Measurements from ENCODE around the gene SRP68. TPM values are rescaled to one million over a fixed set of nuclear protein-coding genes. Genes with fewer than 3 reads are reported as not detected.
"Not testable (repeated sequence)": the region's sequence is repeated elsewhere in the genome, so short reads cannot be mapped to it uniquely, and the experiment has no call there.

SRP68 gene
- total RNA-seq, 1 experiment from 2014 or later = 37.3 TPM

DNA sequence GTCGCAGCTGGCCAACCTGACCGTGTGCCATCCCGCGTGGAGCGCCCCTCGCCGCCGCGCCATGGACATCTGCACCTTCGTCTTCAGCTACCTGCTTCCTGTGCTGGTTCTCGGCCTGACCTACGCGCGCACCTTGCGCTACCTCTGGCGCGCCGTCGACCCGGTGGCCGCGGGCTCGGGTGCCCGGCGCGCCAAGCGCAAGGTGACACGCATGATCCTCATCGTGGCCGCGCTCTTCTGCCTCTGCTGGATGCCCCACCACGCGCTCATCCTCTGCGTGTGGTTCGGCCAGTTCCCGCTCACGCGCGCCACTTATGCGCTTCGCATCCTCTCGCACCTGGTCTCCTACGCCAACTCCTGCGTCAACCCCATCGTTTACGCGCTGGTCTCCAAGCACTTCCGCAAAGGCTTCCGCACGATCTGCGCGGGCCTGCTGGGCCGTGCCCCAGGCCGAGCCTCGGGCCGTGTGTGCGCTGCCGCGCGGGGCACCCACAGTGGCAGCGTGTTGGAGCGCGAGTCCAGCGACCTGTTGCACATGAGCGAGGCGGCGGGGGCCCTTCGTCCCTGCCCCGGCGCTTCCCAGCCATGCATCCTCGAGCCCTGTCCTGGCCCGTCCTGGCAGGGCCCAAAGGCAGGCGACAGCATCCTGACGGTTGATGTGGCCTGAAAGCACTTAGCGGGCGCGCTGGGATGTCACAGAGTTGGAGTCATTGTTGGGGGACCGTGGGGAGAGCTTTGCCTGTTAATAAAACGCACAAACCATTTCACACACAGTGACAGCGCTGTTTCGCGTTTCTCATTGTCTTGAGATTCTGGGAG, 4.7 kb upstream of the SRP68 start:
- no peak for DNase-seq (ENCODE audit: low spot score)

GRCh38 chr17:76076146-76076764, 3.9 kb upstream of the SRP68 start:
- no peak for DNase-seq (ENCODE audit: low spot score)

- DNase-seq (ENCODE audit: low spot score) = no peak
These were observed 3.2 kb upstream of the SRP68 start for GRCh38 chr17:76075364-76076145.

DNA sequence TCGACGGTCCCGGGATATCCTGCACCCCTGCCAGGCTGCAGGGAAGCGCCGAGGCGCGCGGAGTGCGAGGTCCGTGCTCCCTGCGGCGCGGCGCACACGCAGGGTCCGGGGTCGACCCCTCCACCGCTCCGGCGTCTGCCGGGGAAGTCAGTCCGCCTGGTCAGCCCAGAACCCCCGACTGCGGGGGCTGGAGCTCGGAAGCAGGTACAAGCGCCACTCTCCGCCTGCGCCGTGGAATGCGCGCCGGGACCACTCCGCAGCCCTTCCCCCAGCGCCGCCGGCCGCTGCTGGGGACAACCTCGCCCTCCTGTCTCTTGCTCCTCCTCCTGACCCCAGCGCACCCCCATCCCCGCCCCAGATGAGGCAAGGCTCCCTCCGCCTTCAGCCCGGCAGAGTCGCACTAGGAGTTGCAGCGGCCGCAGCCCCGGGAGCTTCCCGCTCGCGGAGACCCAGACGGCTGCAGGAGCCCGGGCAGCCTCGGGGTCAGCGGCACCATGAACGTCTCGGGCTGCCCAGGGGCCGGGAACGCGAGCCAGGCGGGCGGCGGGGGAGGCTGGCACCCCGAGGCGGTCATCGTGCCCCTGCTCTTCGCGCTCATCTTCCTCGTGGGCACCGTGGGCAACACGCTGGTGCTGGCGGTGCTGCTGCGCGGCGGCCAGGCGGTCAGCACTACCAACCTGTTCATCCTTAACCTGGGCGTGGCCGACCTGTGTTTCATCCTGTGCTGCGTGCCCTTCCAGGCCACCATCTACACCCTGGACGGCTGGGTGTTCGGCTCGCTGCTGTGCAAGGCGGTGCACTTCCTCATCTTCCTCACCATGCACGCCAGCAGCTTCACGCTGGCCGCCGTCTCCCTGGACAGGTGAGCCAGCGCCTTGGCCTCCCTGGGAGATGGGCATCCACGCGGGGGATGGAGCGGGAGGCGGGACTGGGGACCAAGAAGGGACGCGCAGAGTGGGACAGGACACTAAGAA, 2.4 kb upstream of the SRP68 start, which contains the start of gene GALR2:
Gene GALR2, plus strand, starts transcription at position 392 of the 974 bp plus-strand sequence. Its CDS starts 103 bp downstream, at position 495.
- DNase-seq (ENCODE audit: low spot score) = no peak

GRCh38 chr17:76071531-76072147, 678 bp downstream of the SRP68 start:
- no peak for DNase-seq (ENCODE audit: low spot score)

DNA sequence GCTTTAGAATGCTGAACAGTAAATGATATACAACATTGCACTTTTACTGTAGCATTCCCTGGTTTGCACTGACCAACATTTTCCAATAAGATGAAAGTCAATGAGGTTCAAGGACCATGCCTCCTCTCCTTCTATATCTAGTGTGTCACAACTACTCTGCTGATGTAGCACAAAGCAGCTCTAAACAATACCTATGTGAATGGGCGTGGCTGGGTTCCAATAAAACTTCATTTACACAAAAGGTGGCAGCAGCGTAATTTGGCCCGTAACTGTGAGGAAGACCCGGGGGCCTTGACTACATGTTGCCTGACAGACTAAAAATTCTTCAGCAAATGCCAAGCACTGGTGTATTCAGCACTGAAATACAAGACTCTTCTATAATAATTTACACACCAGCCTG, 6.5 kb downstream of the SRP68 start:
- DNase-seq (ENCODE audit: low spot score) = no peak

- DNase-seq (ENCODE audit: low spot score) = no peak
These were observed 8.3 kb downstream of the SRP68 start for GRCh38 chr17:76063875-76064546.

GRCh38 chr17:76058264-76058663, 14.1 kb downstream of the SRP68 start:
- DNase-seq (ENCODE audit: low spot score) = not testable (repeated sequence)

DNA sequence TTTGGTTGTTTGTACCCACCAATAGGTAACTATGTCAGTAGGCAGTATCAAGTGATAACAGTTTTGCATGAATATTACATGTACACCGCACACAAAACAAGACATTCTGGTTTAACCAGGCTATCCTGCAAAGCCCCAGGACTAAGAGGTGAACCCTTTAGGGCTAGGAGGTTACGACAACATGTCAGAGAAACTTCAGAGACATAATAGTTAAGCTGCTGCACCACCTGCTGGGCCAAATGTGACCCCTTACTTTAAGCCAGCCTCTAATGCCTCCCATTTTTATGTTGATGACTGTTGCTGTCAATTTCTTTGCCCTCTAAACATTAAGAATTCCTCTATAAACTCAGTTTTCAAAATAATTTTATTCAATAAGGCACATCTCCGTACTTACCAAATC, 15.4 kb downstream of the SRP68 start:
- no peak for DNase-seq (ENCODE audit: low spot score)

DNA sequence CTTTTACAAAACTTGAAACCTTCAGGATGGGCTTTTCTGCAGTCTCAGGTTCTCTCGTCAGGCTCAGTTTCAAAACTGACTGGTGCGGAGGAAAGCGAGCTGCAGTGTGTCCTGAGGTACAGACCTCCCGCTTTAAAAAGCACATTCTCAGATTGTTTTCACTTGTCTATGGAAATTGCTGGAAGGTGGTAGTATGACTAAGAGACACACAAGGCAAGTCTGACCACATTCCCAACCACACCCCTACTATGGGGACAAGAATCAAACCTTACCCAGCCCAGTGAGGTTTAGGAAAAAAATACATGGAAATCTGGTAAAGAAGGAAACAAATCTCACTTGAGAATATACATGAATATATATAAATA, 18.2 kb downstream of the SRP68 start:
- no peak for DNase-seq (ENCODE audit: low spot score)

DNA sequence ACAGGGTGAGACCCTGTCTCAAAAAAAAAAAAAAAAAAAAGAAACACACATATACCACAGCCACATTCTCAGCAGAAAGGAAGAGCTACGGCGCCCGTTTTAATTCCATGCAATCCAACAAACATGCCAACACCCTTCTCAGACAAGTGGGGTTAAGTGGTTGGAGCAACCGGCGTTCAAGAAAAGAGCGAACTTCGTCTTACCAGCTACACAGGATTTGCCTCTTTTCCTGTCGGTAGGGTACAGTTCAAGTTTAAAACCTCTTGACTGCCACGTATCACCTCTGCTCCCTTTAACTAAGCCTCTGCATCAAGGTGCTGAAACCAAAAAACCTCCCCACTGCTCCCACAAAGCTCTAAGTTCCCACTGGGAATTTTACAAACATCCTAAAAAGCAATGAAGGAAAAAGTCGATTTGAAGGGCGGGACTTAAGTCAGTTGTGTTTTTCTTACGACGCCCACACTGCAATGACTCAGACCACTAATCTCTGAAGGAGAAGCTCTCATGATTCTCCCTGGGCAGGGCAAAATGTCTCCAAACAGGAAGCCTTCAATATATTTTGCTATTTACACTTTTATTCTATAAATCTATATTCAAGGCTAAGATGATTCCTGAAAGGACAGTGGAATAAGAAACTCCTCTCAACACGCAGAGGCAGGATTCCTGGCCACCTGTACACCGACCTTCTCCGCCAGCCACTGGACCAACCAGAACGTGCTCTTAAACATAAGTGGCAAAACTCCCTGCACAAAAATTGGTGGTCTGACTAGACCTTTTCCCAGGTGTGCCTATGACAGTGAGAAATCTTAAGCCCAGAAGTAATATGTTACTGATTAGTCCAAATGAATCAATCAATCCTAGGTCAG, 18.8 kb downstream of the SRP68 start:
- DNase-seq (ENCODE audit: low spot score) = no peak

- DNase-seq (ENCODE audit: low spot score) = no peak
These were observed 20.8 kb downstream of the SRP68 start for GRCh38 chr17:76051561-76051960.

DNA sequence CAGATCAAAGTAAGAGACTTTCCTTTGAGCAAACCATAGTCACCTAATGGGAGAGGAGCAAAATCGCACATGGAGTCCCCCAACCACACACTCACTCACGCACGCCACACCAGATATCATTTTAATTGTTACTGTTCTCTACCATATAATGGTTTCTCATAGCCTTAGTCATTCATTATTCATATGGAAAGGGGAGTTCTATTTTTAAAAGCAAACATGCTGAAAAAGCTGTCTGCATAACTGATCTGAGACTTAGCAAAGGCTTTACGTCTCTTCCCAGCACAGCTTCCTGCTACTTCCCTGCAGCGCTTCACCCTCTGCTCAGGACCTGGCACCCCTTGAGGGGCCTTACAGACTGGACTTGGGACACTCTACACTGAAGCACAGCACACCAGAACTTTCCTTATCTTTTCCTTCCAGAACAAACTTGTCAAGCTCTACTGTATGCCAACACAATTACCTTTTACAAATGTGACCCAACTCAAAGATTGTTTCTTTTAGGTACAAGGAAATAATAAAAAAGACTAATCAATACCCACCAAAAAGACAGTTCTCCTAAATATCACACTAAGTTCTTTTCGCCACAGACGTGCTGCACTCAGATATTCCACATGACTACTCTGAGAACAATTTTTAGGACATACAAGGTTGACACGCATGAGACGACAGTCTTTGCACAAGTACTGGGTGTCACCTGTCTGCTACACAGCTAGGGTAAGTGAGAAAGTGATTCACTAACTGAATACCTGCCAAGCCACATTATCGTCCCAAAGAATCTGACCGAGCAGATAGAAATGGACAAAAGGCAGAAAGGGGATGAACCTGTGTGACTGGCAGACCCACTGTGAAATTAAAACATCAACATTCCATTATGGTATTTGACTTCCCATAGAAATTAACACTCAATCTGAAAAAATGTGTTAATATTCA, 21.5 kb downstream of the SRP68 start:
- no peak for DNase-seq (ENCODE audit: low spot score)

- DNase-seq (ENCODE audit: low spot score) = no peak
These were observed 22.3 kb downstream of the SRP68 start for GRCh38 chr17:76049836-76050537.

- no peak for DNase-seq (ENCODE audit: low spot score)
These were observed 23.1 kb downstream of the SRP68 start for GRCh38 chr17:76049239-76049638.

DNA sequence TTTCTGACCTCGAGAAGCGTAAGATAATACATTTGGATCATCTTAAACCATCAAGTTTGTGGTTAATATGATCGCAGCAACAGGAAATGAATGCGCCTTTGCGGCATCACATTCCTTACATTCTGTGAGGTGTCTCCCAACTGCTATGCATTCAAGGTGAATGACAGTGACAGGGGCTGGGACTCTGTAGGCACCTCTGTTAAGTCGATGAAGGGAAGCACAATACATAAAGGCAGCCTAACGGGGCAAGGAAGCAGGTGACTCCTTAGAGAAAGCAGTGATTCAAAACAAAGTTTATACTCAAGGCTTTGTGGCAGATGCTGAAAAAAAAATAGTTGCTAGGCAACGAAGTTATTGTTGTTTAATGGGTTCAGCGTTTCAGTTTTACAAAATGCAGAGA, 23.6 kb downstream of the SRP68 start:
- no peak for DNase-seq (ENCODE audit: low spot score)

DNA sequence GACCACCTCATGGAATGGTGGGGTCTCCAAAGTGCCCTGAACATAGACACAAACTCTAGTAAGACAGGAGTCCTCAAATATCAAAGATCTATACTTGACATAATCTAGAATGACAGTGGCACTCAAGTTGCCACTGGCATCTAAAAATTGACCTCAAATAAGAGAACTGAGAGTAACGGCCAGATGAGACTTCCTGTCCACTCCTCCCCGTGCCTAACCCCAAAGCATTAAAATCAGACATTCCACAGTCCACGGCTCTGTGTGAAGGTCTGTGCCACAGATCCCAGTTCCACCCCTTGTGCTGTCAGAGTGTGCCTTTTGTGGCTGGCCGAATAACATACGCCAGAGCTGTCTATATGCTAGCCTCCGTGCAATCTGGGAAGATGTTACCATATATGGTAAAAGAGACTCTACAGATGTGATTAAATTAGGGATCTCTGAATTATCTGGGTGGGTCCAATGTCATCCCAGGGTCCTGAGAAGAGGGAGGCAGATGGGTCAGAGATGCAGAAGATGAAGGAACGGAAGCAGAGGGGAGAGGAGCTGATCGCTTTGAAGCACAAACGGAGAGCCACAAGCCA, 24.2 kb downstream of the SRP68 start:
- DNase-seq (ENCODE audit: low spot score) = no peak
